Neuronal stem cell (in vitro differentiated cells): ENCODE data around the gene NARF.
"Not testable (repeated sequence)": the region's sequence is repeated elsewhere in the genome, so short reads cannot be mapped to it uniquely, and the experiment has no call there.

ENCODE experiments used
- DNase-seq: peaks from one replicate; pipeline ENCODE4 v3.0.0-alpha.2; 2013; ENCODE audit warnings: low spot score
- H2AFZ ChIP-seq: one replicate; pipeline ENCODE4 v1.6.1; 2013; ENCODE audit warnings: mild to moderate bottlenecking, low read length, inconsistent platforms
- H2AK5ac ChIP-seq: 2 replicates; pipeline ENCODE4 v1.6.1; 2013; ENCODE audit warnings: low read depth, mild to moderate bottlenecking, inconsistent platforms, low read length, moderate library complexity, mixed read lengths
- H2BK120ac ChIP-seq: 2 replicates; pipeline ENCODE4 v1.6.1; 2013; ENCODE audit warnings: low read depth, mild to moderate bottlenecking, inconsistent platforms, low read length, moderate library complexity, mixed read lengths
- H2BK12ac ChIP-seq: one replicate; pipeline ENCODE4 v1.6.1; 2013; ENCODE audit warnings: low read length, inconsistent platforms
- H2BK15ac ChIP-seq: 2 replicates; pipeline ENCODE4 v1.6.1; 2013; ENCODE audit warnings: mild to moderate bottlenecking, low read length, inconsistent platforms, mixed read lengths
- H2BK5ac ChIP-seq: one replicate; pipeline ENCODE4 v1.6.1; 2013; ENCODE audit warnings: inconsistent platforms, mild to moderate bottlenecking, low read length, moderate library complexity
- H3K14ac ChIP-seq: one replicate; pipeline ENCODE4 v1.6.1; 2013; ENCODE audit warnings: low read length, inconsistent platforms
- H3K18ac ChIP-seq: 2 replicates; pipeline ENCODE4 v1.6.1; 2013; ENCODE audit warnings: low read length, inconsistent platforms
- H3K23ac ChIP-seq: 2 replicates; pipeline ENCODE4 v1.6.1; 2013; ENCODE audit warnings: low read depth, mild to moderate bottlenecking, mixed read lengths, low read length, inconsistent platforms; ENCODE audit not compliant: poor library complexity
- H3K27ac ChIP-seq: replicated peaks from 3 replicates; pipeline ENCODE4 v1.5.1; 2013; ENCODE audit warnings: low read length, inconsistent platforms
- H3K27me3 ChIP-seq, 3 experiments: 2 replicates each; pipeline ENCODE4 v1.6.1; 2013; ENCODE audit warnings: low read length in 3 of 3, mild to moderate bottlenecking in 2 of 3, inconsistent platforms in 1 of 3, low read depth in 1 of 3, mixed read lengths in 1 of 3, moderate library complexity in 1 of 3; ENCODE audit not compliant: control insufficient read depth in 3 of 3, insufficient read depth in 3 of 3
- H3K36me3 ChIP-seq, 2 donors: replicated peaks in 1 of 2; 2 replicates each; pipeline ENCODE4 v1.6.1; 2013; ENCODE audit warnings: low read length in 2 of 2; ENCODE audit not compliant: control insufficient read depth in 2 of 2, insufficient read depth in 2 of 2
- H3K4ac ChIP-seq: 2 replicates; pipeline ENCODE4 v1.6.1; 2013; ENCODE audit warnings: inconsistent platforms, mild to moderate bottlenecking, low read length, moderate library complexity
- H3K4me1 ChIP-seq, 2 donors: 1 replicate in 1 of 2; 2 replicates in 1 of 2; pipeline ENCODE4 v1.6.1; 2013; ENCODE audit warnings: low read length in 2 of 2, low read depth in 1 of 2; ENCODE audit not compliant: control insufficient read depth in 2 of 2, insufficient read depth in 1 of 2
- H3K4me2 ChIP-seq: one replicate; pipeline ENCODE4 v1.6.1; 2013; ENCODE audit warnings: mild to moderate bottlenecking, low read length, inconsistent platforms; ENCODE audit not compliant: insufficient read depth, poor library complexity, severe bottlenecking
- H3K4me3 ChIP-seq, 2 donors: 2 replicates each; pipeline ENCODE4 v1.5.1; 2013; ENCODE audit warnings: low read length in 2 of 2, mild to moderate bottlenecking in 2 of 2, inconsistent platforms in 1 of 2, moderate library complexity in 1 of 2
- H3K79me1 ChIP-seq: one replicate; pipeline ENCODE4 v1.6.1; 2013; ENCODE audit warnings: low read depth, mild to moderate bottlenecking, inconsistent platforms, low read length, moderate library complexity
- H3K9ac ChIP-seq: one replicate; pipeline ENCODE4 v1.6.1; 2013; ENCODE audit warnings: mild to moderate bottlenecking, low read depth, low read length, inconsistent platforms; ENCODE audit not compliant: poor library complexity
- H3K9me3 ChIP-seq, 2 donors: replicated peaks in 1 of 2; 2 replicates each; pipeline versions ENCODE3 to v1.6.1; 2013; ENCODE audit warnings: low read length in 2 of 2, mild to moderate bottlenecking in 2 of 2, inconsistent platforms in 1 of 2, low read depth in 1 of 2, mixed read lengths in 1 of 2, moderate library complexity in 1 of 2; ENCODE audit not compliant: control insufficient read depth in 2 of 2, insufficient read depth in 1 of 2
- H4K8ac ChIP-seq: one replicate; pipeline ENCODE4 v1.6.1; 2013; ENCODE audit warnings: low read depth, mild to moderate bottlenecking, inconsistent platforms, low read length, moderate library complexity
- H4K91ac ChIP-seq: one replicate; pipeline ENCODE4 v1.6.1; 2013; ENCODE audit warnings: low read length, low read depth, mild to moderate bottlenecking, inconsistent platforms; ENCODE audit not compliant: poor library complexity
- WGBS, 2 donors: extraction: QIAGEN DNeasy Blood & Tissue Kit; methylation state at CpG; one replicate each; pipeline ENCODE4 v1.1.7; 2013; ENCODE audit warnings: missing lambda C conversion rate in 2 of 2, mixed read lengths in 1 of 2; ENCODE audit not compliant: insufficient read length in 2 of 2, insufficient replicate concordance in 1 of 2; ENCODE audit errors: extremely low coverage in 2 of 2; 5-methylcytosine and 5-hydroxymethylcytosine counted together

The NARF gene

GRCh38 chr17:82505296-82505695 is 46.8 kb downstream of the NARF start:
- no peak for DNase-seq
- Histone ChIP-seq H2BK15ac (no peak overlapping the region), H2BK5ac (no peak overlapping the region), H3K23ac (no peak overlapping the region), H2AK5ac (no peak overlapping the region), H3K27me3 (no peaks in the 10 kb centered on the region), H3K79me1 (no peaks in the 10 kb centered on the region), H2BK120ac (no peak overlapping the region), H3K14ac (no peak overlapping the region), H3K9me3 (no peaks in the 10 kb centered on the region), H4K91ac (no peak overlapping the region), H2AFZ (no peak overlapping the region), H4K8ac (no peak overlapping the region), H3K4me2 (no peak overlapping the region), H3K18ac (no peak overlapping the region), H3K4me3 (no peak overlapping the region), H3K36me3 (no peaks in the 10 kb centered on the region), H3K4ac (no peak overlapping the region), H3K27ac (no peak overlapping the region), H3K4me1 (no peaks in the 10 kb centered on the region), H2BK12ac (no peak overlapping the region), H3K9ac (no peak overlapping the region)
- no CpG with 5 or more reads among the region's 6 CpGs for WGBS, 2 donors

- H3K4ac ChIP-seq, H3K4me2 ChIP-seq, H3K27ac ChIP-seq, H3K4me1 ChIP-seq, H2BK5ac ChIP-seq, H4K91ac ChIP-seq, H3K9me3 ChIP-seq, H3K79me1 ChIP-seq, H3K18ac ChIP-seq, H3K23ac ChIP-seq, H2AK5ac ChIP-seq, H3K9ac ChIP-seq, DNase-seq, H3K14ac ChIP-seq, H3K27me3 ChIP-seq, H2AFZ ChIP-seq, H2BK15ac ChIP-seq, H3K4me3 ChIP-seq, H4K8ac ChIP-seq, H2BK120ac ChIP-seq, H3K36me3 ChIP-seq: not testable (repeated sequence)
- peak overlapping the region; percentile 58 for H2BK12ac ChIP-seq
- WGBS, 2 donors = no CpG with 5 or more reads among the region's 7 CpGs
Measured at GRCh38 chr17:82506402-82506801, 47.9 kb downstream of the NARF start.

- no peak overlapping the region for H3K18ac ChIP-seq
Measured at GRCh38 chr17:82507631-82508175, 49.2 kb downstream of the NARF start.

GRCh38 chr17:82511642-82512041 is 53.1 kb downstream of the NARF start:
- not testable (repeated sequence) for H4K8ac ChIP-seq, H3K23ac ChIP-seq, H3K9ac ChIP-seq, H3K4me2 ChIP-seq, H3K4me1 ChIP-seq, H3K14ac ChIP-seq, H2BK120ac ChIP-seq, H3K27ac ChIP-seq, H2BK5ac ChIP-seq, H2AFZ ChIP-seq, H2BK12ac ChIP-seq, H3K27me3 ChIP-seq, H3K36me3 ChIP-seq, DNase-seq, H3K4me3 ChIP-seq, H3K4ac ChIP-seq, H2AK5ac ChIP-seq, H3K79me1 ChIP-seq, H4K91ac ChIP-seq, H3K18ac ChIP-seq, H2BK15ac ChIP-seq, H3K9me3 ChIP-seq
- WGBS, 2 donors = no CpG with 5 or more reads among the region's 5 CpGs

More at GRCh38 chr17:82507631-82508175, 49.2 kb downstream of the NARF start:
- no peaks in the 10 kb centered on the region for H3K36me3 ChIP-seq
- H2BK120ac ChIP-seq = no peak overlapping the region
- no peaks in the 10 kb centered on the region for H3K79me1 ChIP-seq
- no peak overlapping the region for H4K91ac ChIP-seq
- H3K27ac ChIP-seq = no peak overlapping the region
- no peak overlapping the region for H3K4ac ChIP-seq
- H3K4me3 ChIP-seq = no peak overlapping the region
- no peak overlapping the region for H2BK15ac ChIP-seq
- no peak overlapping the region for H2AFZ ChIP-seq
- no peak for DNase-seq
- no peaks in the 10 kb centered on the region for H3K9me3 ChIP-seq
- H2BK12ac ChIP-seq = no peak overlapping the region
- no CpG with 5 or more reads among the region's 7 CpGs for WGBS, 2 donors
- no peak overlapping the region for H4K8ac ChIP-seq
- H3K9ac ChIP-seq = no peak overlapping the region
- H3K14ac ChIP-seq = no peak overlapping the region
- H2AK5ac ChIP-seq = no peak overlapping the region
- H2BK5ac ChIP-seq = no peak overlapping the region
- H3K4me2 ChIP-seq = no peak overlapping the region
- no peaks in the 10 kb centered on the region for H3K4me1 ChIP-seq
- no peaks in the 10 kb centered on the region for H3K27me3 ChIP-seq
- no peak overlapping the region for H3K23ac ChIP-seq
